ENCODE results near the gene LDLRAD4.

The LDLRAD4 gene

DNA sequence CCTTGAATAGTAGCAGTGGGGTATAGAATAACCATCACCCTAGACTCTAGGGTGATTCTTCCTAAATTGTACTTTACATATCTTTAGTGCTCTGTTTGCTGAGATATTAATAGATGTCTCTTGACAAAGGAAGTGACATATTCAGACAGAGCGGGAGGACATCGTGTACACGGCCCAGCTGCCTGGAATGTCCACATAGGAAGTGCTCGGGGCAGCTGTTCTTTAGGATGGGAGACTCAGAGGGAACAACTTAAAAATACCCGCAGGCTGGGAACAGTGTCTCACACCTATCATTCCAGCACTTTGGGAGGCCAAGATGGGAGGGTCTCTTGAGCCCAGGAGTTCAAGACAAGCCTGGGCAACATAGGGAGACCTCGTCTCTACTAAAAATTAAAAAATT lies 301.7 kb downstream of the LDLRAD4 start:
- DNase-seq (ENCODE audit: extremely low spot score) = no peak
- ChIA-PET POLR2A (no interaction called here), CTCF (no interaction called here)
- TF ChIP-seq FOXK2 (IDR thresholded peaks at IDR 0.05) (no peak), SUZ12 (IDR thresholded peaks at IDR 0.05) (no peak), CTBP1 (IDR thresholded peaks at IDR 0.05; ENCODE audit: borderline replicate concordance) (no peak), LEF1 (IDR thresholded peaks at IDR 0.05; ENCODE audit: borderline replicate concordance) (no peak), BHLHE40 (IDR thresholded peaks at IDR 0.05; ENCODE audit: borderline replicate concordance) (no peak), FOXA1 (IDR thresholded peaks at IDR 0.05) (no peak), SP1 (IDR thresholded peaks at IDR 0.05) (no peak), ZNF384 (IDR thresholded peaks at IDR 0.05) (no peak), TARDBP (IDR thresholded peaks at IDR 0.05) (no peak), HDGF (IDR thresholded peaks at IDR 0.05; ENCODE audit: borderline replicate concordance) (no peak), ELF4 (IDR thresholded peaks at IDR 0.05) (no peak), NFRKB (IDR thresholded peaks at IDR 0.05) (no peak), L3MBTL2 (conservative IDR thresholded peaks at IDR 0.05) (no peak), FOXM1 (IDR thresholded peaks at IDR 0.05; ENCODE audit: borderline replicate concordance) (no peak), ARNT (IDR thresholded peaks at IDR 0.05) (no peak)
- TF ChIP-seq, protein P1, sequence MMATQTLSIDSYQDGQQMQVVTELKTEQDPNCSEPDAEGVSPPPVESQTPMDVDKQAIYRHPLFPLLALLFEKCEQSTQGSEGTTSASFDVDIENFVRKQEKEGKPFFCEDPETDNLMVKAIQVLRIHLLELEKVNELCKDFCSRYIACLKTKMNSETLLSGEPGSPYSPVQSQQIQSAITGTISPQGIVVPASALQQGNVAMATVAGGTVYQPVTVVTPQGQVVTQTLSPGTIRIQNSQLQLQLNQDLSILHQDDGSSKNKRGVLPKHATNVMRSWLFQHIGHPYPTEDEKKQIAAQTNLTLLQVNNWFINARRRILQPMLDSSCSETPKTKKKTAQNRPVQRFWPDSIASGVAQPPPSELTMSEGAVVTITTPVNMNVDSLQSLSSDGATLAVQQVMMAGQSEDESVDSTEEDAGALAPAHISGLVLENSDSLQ (IDR thresholded peaks at IDR 0.05) = no peak

DNA sequence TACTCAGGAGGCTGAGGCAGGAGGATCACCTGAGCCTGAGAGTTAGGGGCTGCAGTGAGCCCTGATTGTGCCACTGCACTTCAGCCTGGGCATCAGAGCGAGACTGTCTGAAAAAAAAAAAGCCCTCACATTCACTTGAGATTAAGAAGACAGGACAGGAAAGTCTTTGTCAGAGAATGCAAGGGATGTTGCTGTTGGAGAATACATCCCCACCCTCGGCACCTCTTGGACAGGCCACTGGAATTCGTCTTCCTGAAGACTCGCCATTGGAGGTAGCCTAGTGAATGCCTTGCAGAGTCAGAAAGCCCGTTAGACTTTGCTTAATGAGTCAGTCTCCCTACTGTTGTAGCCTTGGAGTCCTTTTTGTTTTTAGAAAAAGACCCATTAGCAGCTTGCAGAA lies 302.2 kb downstream of the LDLRAD4 start:
- TF ChIP-seq BHLHE40 (IDR thresholded peaks at IDR 0.05; ENCODE audit: borderline replicate concordance) = no peak
- TF ChIP-seq NFRKB (IDR thresholded peaks at IDR 0.05) = no peak
- TF ChIP-seq FOXK2 (IDR thresholded peaks at IDR 0.05) = no peak
- no peak for TF ChIP-seq SUZ12 (IDR thresholded peaks at IDR 0.05)
- TF ChIP-seq HDGF (IDR thresholded peaks at IDR 0.05; ENCODE audit: borderline replicate concordance) = no peak
- no peak for TF ChIP-seq FOXM1 (IDR thresholded peaks at IDR 0.05; ENCODE audit: borderline replicate concordance)
- CTCF ChIA-PET = no interaction called here

DNA sequence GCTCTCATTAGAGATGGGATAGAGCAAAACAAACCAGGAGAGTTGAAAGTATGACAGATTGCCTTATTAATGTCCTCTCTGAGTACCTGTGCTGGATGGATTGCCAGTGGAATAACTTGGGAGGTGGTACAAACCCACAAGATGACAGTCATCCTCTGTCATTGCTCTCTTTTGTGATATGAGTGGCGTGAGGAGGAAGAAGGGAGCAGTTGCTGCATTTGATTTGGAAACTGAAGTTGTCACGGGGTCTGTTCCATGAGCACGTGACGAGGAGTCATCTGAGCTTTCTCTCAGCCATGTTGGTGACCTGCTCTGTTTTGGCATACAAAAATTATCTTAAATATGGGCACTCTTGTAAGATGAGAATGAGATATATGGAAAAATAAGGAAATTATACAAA lies 302.9 kb downstream of the LDLRAD4 start:
- TF ChIP-seq L3MBTL2 (conservative IDR thresholded peaks at IDR 0.05) (no peak), SUZ12 (IDR thresholded peaks at IDR 0.05) (no peak), BHLHE40 (IDR thresholded peaks at IDR 0.05; ENCODE audit: borderline replicate concordance) (no peak), ZNF384 (IDR thresholded peaks at IDR 0.05) (no peak)
- TF ChIP-seq, protein P1 (IDR thresholded peaks at IDR 0.05) = no peak
- no peak for DNase-seq (ENCODE audit: extremely low spot score)
- ChIA-PET POLR2A (no interaction called here), CTCF (no interaction called here)

More for the DNA sequence above, 302.2 kb downstream of the LDLRAD4 start:
- POLR2A ChIA-PET = no interaction called here
- DNase-seq (ENCODE audit: extremely low spot score) = no peak

DNA sequence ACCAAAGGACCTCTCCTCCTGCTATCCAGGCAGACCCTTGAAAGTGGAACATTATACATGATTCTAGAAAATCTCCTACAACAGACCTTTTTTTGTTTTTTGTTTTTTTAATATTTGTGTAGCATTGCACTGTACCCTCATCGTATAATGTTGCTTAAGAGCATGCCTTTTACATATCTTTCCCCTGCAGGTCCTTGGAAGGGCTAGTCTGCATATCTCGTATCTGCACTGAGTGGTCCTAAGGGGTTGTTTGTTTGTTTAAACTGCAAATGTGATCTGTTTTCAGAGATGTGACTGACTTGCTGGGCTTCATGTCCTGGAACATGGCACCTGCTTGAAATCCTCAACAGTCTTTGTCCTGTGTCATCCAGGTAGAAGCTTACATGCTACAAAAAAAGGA lies 303.7 kb downstream of the LDLRAD4 start:
- no peak for DNase-seq (ENCODE audit: extremely low spot score)
- TF ChIP-seq ELF4 (IDR thresholded peaks at IDR 0.05) = no peak
- no peak for TF ChIP-seq SP1 (IDR thresholded peaks at IDR 0.05)
- TF ChIP-seq HDGF (IDR thresholded peaks at IDR 0.05; ENCODE audit: borderline replicate concordance) = no peak
- no peak for TF ChIP-seq TARDBP (IDR thresholded peaks at IDR 0.05)
- no peak for TF ChIP-seq SUZ12 (IDR thresholded peaks at IDR 0.05)
- TF ChIP-seq FOXM1 (IDR thresholded peaks at IDR 0.05; ENCODE audit: borderline replicate concordance) = no peak
- no peak for TF ChIP-seq L3MBTL2 (conservative IDR thresholded peaks at IDR 0.05)
- no peak for TF ChIP-seq ARNT (IDR thresholded peaks at IDR 0.05)
- CTCF ChIA-PET = no interaction called here
- POLR2A ChIA-PET = no interaction called here

DNA sequence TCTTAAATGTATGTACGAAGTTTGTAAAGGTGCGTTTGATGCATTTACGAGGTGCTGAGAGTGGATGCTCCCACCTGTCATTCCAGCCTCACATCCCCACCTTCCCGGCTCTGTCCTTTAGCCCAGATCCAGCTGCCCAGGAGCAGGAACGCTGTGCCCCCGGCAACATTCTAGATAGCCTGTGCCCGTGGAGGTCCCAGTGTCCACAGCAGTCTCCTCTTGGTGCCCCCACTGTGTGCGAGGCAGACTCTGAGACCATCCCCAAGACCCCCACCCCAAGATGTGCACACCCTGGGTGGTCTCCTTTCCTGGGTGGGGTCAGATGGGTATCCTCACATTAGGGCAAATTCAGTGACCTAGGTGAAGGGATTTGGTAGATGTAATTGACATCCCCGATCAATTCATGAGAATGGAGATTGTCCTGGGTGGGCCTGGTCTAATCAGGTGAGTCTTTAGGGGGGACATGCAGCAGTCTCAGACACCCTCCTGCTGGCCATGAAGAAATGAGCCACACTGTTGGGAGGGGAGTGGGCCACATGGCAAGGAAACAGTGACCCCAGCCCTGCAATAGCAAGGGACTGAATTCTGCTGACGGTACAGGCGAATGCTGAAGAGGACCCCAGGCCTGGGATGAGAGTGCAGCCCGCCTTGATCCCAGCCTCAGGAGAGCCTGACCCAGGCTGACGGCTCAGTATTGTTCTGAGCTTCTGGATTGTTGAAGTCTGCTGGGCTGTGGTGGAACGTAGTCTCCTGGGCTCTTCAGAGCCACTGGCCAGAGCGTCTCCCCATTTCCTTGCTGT lies 304.5 kb downstream of the LDLRAD4 start:
- ChIA-PET CTCF (no interaction called here), POLR2A (no interaction called here)
- no peak for TF ChIP-seq FOXM1 (IDR thresholded peaks at IDR 0.05; ENCODE audit: borderline replicate concordance)
- TF ChIP-seq, protein P1 (IDR thresholded peaks at IDR 0.05) = no peak
- no peak for TF ChIP-seq L3MBTL2 (conservative IDR thresholded peaks at IDR 0.05)
- no peak for TF ChIP-seq NFRKB (IDR thresholded peaks at IDR 0.05)
- no peak for DNase-seq (ENCODE audit: extremely low spot score)

DNA sequence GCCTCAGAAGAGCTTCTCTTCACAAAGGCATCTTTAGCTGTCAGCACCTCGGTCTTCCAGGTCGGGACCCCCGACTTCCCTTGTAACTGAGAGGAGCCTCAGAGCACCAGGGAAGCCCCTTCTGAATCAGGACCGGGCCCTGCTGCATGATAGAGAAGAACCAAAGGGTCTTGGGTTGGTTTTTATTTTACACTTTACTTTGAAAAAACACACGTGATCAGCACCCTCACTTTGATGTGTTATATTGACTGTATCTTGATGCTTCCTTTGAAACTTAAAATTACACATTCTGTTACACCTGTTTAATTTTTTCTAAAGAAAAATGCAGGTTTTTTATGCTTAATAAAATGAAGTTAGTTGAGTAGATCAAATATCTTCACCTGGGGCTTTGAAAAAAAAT lies 305.5 kb downstream of the LDLRAD4 start:
- POLR2A ChIA-PET = no interaction called here
- TF ChIP-seq TARDBP (IDR thresholded peaks at IDR 0.05) (no peak), L3MBTL2 (conservative IDR thresholded peaks at IDR 0.05) (no peak), BHLHE40 (IDR thresholded peaks at IDR 0.05; ENCODE audit: borderline replicate concordance) (no peak), FOXA1 (IDR thresholded peaks at IDR 0.05) (no peak), LEF1 (IDR thresholded peaks at IDR 0.05; ENCODE audit: borderline replicate concordance) (no peak), NFRKB (IDR thresholded peaks at IDR 0.05) (no peak), ARNT (IDR thresholded peaks at IDR 0.05) (no peak), SUZ12 (IDR thresholded peaks at IDR 0.05) (no peak), HDGF (IDR thresholded peaks at IDR 0.05; ENCODE audit: borderline replicate concordance) (no peak), FOXM1 (IDR thresholded peaks at IDR 0.05; ENCODE audit: borderline replicate concordance) (no peak), ZNF384 (IDR thresholded peaks at IDR 0.05) (no peak), CTBP1 (IDR thresholded peaks at IDR 0.05; ENCODE audit: borderline replicate concordance) (no peak), SP1 (IDR thresholded peaks at IDR 0.05) (no peak)
- TF ChIP-seq, protein P1 (IDR thresholded peaks at IDR 0.05) = no peak
- CTCF ChIA-PET = no interaction called here
- no peak for DNase-seq (ENCODE audit: extremely low spot score)

Measured in HEK293T (cell line).